ENCODE data around the gene ECE1.
"Not testable (repeated sequence)": the region's sequence is repeated elsewhere in the genome, so short reads cannot be mapped to it uniquely, and the experiment has no call there.

Gene ECE1

GRCh38 chr1:21290546-21290944, 282 bp upstream of the ECE1 start:
- DNase-seq, result no peak

GRCh38 chr1:21289127-21289526, 1.1 kb downstream of the ECE1 start:
- DNase-seq, result no peak

GRCh38 chr1:21287905-21288514, 2.3 kb downstream of the ECE1 start:
- no peak for DNase-seq

- not testable (repeated sequence) for DNase-seq
Observed at GRCh38 chr1:21285386-21285785, 4.9 kb downstream of the ECE1 start.

- DNase-seq, result no peak
Observed at GRCh38 chr1:21285055-21285372, 5.2 kb downstream of the ECE1 start.

- DNase-seq, result no peak
Observed at GRCh38 chr1:21284206-21285054, 5.8 kb downstream of the ECE1 start.

GRCh38 chr1:21283524-21283923, 6.7 kb downstream of the ECE1 start:
- DNase-seq, result no peak

GRCh38 chr1:21282020-21282419, 8.2 kb downstream of the ECE1 start:
- not testable (repeated sequence) for DNase-seq

GRCh38 chr1:21280482-21280881, 9.8 kb downstream of the ECE1 start:
- no peak for DNase-seq

GRCh38 chr1:21280011-21280471, 10.2 kb downstream of the ECE1 start:
- DNase-seq, result no peak

- no peak for DNase-seq
Observed at GRCh38 chr1:21278860-21279845, 11.1 kb downstream of the ECE1 start.

GRCh38 chr1:21278208-21278859, 11.9 kb downstream of the ECE1 start:
- no peak for DNase-seq

GRCh38 chr1:21277180-21277579, 13.1 kb downstream of the ECE1 start:
- DNase-seq, result no peak

- DNase-seq, result no peak
Observed at GRCh38 chr1:21272540-21272939, 17.7 kb downstream of the ECE1 start.

GRCh38 chr1:21271550-21271949, 18.7 kb downstream of the ECE1 start:
- DNase-seq, result no peak

- no peak for DNase-seq
Observed at GRCh38 chr1:21270086-21270689, 20.1 kb downstream of the ECE1 start.

GRCh38 chr1:21269461-21270085, 20.7 kb downstream of the ECE1 start:
- no peak for DNase-seq

- DNase-seq, result no peak
Observed at GRCh38 chr1:21268281-21269239, 21.7 kb downstream of the ECE1 start.

GRCh38 chr1:21267191-21268077, 22.8 kb downstream of the ECE1 start:
- DNase-seq, result no peak

All from T1000 (cell line).